Common myeloid progenitor, CD34-positive (primary cell): ENCODE data around the gene TRIM63. TPM values are rescaled to one million over a fixed set of nuclear protein-coding genes. Genes with fewer than 3 reads are reported as not detected.

ENCODE experiments used
- CTCF ChIA-PET: fragments of 350-600 bp; sonication (Branson Sonifier 250); formaldehyde crosslinking; loops from one replicate; lab custom pipeline; 2021; ENCODE audit warnings: antibody characterized with exemption; lab: Charles Lee
- POLR2A ChIA-PET: fragments of 350-600 bp; sonication (Branson Sonifier 250); formaldehyde crosslinking; loops from one replicate; lab custom pipeline; 2021; ENCODE audit warnings: antibody characterized with exemption; lab: Charles Lee
- DNase-seq, 3 donors: peaks; one replicate each; pipeline versions ENCODE4 v3.0.0 to v3.0.0-alpha.2; 2013
- H3K27ac ChIP-seq, 2 experiments: 1 replicate in 1 of 2; 2 replicates in 1 of 2; pipeline ENCODE4 v1.7.0; 2013; ENCODE audit warnings: inconsistent platforms in 2 of 2, low read length in 2 of 2, mild to moderate bottlenecking in 2 of 2, low read depth in 1 of 2, moderate library complexity in 1 of 2; ENCODE audit not compliant: severe bottlenecking in 2 of 2, insufficient read depth in 1 of 2, poor library complexity in 1 of 2
- H3K27me3 ChIP-seq, 5 experiments: replicated peaks in 2 of 5; 1 replicate in 3 of 5; 2 replicates in 2 of 5; pipeline versions ENCODE4 v1.6.1 to v1.7.0; 2013; ENCODE audit warnings: low read length in 4 of 5, mild to moderate bottlenecking in 2 of 5, moderate library complexity in 2 of 5, inconsistent platforms in 1 of 5; ENCODE audit not compliant: insufficient read depth in 5 of 5, control insufficient read depth in 4 of 5
- H3K36me3 ChIP-seq, 4 experiments: 1 replicate in 2 of 4; 2 replicates in 2 of 4; pipeline versions ENCODE4 v1.6.1 to v1.7.0; 2013; ENCODE audit warnings: low read length in 3 of 4, control low read depth in 1 of 4, mild to moderate bottlenecking in 1 of 4; ENCODE audit not compliant: control insufficient read depth in 4 of 4, insufficient read depth in 4 of 4
- H3K4me1 ChIP-seq, 4 experiments: 1 replicate in 3 of 4; 2 replicates in 1 of 4; pipeline versions ENCODE4 v1.6.1 to v1.7.1; 2013; ENCODE audit warnings: low read length in 3 of 4, mild to moderate bottlenecking in 3 of 4, control low read depth in 1 of 4, inconsistent platforms in 1 of 4, moderate library complexity in 1 of 4; ENCODE audit not compliant: control insufficient read depth in 4 of 4, insufficient read depth in 4 of 4; ENCODE audit errors: control extremely low read depth in 1 of 4
- H3K4me3 ChIP-seq, 7 experiments: 1 replicate in 4 of 7; 2 replicates in 3 of 7; pipeline versions ENCODE4 v1.5.1 to v1.7.0; 2013; ENCODE audit warnings: mild to moderate bottlenecking in 7 of 7, low read length in 6 of 7, moderate library complexity in 6 of 7, inconsistent platforms in 2 of 7, low read depth in 2 of 7, control low read depth in 1 of 7; ENCODE audit not compliant: insufficient read depth in 4 of 7, control insufficient read depth in 1 of 7; ENCODE audit errors: extremely low read depth in 1 of 7
- H3K9me3 ChIP-seq, 5 experiments: 1 replicate in 4 of 5; 2 replicates in 1 of 5; pipeline versions ENCODE4 v1.6.1 to v1.7.1; 2013; ENCODE audit warnings: low read length in 4 of 5, mild to moderate bottlenecking in 2 of 5, inconsistent platforms in 1 of 5, low read depth in 1 of 5, moderate library complexity in 1 of 5; ENCODE audit not compliant: control insufficient read depth in 4 of 5, insufficient read depth in 2 of 5; ENCODE audit errors: control extremely low read depth in 1 of 5
- WGBS: methylation state at CpG from one replicate; pipeline ENCODE4 v1.1.5; 2013; ENCODE audit not compliant: insufficient coverage; 5-methylcytosine and 5-hydroxymethylcytosine counted together
- polyA plus RNA-seq: library from polyadenylated mRNA; unstranded; fragments of 120-200 nt; gene quantifications from one replicate; pipeline ENCODE4 v1.2.1, GENCODE V29; 2013

Gene TRIM63
- not detected for polyA plus RNA-seq

DNA sequence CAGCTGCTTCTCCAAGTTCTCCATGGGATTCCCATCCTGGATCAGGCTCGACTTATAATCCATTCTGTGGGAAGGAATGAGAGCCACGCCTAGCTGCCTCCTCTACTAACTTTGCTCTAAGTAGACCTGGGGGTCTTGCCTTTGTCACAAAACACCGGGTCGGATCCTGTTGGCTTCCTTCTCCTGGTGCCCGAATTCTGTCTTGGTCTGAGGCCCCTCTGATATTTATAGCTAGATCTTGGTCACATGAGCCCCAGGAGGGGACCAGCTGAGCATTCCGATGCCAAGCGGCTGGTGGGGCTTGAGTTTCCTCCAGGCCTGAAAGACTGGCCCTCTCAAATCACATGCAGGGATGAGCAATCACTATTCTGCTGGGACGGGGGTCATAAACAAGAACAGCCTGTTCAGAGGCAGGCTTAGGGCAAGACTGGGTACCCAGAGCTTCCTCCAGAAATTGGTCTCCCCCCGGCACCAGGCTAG, at the start of gene TRIM63:
TSS of gene TRIM63 (minus strand) at position 199 of the 480 bp plus-strand sequence. CDS start at position 63, 136 bp downstream.
- Histone ChIP-seq H3K27me3 (peaks cover 0 to 19% (median 5%) of the 10 kb centered on the region in 5 experiments), H3K36me3 (no peaks in the 10 kb centered on the region), H3K27ac (no peak within 1 kb of the TSS), H3K4me3 (no peak within 1 kb of the TSS), H3K9me3 (no peaks in the 10 kb centered on the region), H3K4me1 (no peaks in the 10 kb centered on the region)
- ChIA-PET CTCF (no interaction called here), POLR2A (no interaction called here)
- 87% methylated on average over 9 of the region's 9 CpGs for WGBS
- no peak for DNase-seq

DNA sequence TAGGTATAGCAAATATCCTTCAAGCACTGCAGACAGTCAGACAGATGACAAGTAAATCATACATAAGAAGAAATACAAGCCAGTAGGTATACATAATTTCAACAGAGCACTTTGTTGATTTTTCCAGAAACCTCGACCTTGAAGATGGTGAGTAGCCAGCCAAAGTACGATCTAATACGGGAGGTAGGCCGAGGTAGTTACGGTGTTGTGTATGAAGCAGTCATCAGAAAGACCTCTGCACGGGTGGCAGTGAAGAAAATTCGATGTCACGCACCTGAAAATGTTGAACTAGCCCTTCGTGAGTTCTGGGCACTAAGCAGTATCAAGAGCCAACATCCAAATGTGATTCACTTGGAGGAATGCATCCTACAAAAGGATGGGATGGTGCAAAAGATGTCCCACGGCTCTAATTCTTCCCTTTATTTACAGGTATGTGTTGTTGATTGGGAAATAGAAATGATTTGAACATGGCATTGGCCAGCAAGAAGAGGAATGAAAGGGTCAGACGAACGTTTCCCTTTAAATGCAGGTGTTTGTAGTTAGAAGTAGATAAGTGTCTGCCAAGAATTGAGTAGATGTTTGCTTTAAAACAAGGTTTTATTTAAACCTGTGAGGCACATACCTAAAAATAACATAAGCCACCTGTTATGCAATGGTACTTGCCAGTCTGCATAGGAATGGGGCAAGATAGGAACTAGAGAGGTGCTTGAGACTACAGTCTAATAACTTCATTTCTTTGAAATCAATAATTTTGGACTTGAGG, 46.9 kb upstream of the TRIM63 start:
- Histone ChIP-seq H3K4me3 (no peak overlapping the region), H3K27me3 (no peaks in the 10 kb centered on the region), H3K4me1 (peaks cover 16 to 30% (median 26%) of the 10 kb centered on the region in 4 experiments), H3K36me3 (peaks cover 8 to 30% (median 20%) of the 10 kb centered on the region in 4 experiments), H3K27ac (peak overlapping the region in 1 of 2 experiments; percentile 36), H3K9me3 (no peaks in the 10 kb centered on the region)
- no peak for DNase-seq
- ChIA-PET POLR2A (no interaction called here), CTCF (interaction anchor here (1.2 to 4.7 kb wide), 5 partner anchors 8 to 31 kb away, joined by 3 to 34 read pairs (median 6); no protein-coding TSS in a partner anchor)
- 98% methylated on average over 9 of the region's 12 CpGs for WGBS

DNA sequence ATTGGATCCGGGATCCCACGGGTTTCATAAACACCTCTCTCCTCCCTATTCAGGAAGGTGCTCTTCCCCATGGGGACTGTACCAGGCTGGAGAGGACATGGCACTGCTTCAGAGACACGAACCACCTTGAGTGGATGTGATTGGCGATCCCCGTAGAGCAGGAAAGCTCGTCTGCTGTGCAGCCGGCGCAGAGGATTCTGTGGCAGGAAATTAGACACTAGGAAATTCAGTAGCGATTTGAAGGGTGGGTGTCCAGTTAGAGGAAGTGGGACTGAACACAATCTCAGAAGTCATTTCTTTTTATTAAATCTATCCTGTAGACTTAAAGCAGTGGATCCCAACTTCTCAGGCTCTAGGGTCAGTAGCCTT, 45.0 kb upstream of the TRIM63 start:
- no peaks in the 10 kb centered on the region for H3K9me3 ChIP-seq
- H3K27ac ChIP-seq = peak overlapping the region; percentile 68 to 87
- H3K36me3 ChIP-seq = peaks cover 8 to 20% (median 17%) of the 10 kb centered on the region in 4 experiments
- no peaks in the 10 kb centered on the region for H3K27me3 ChIP-seq
- peak overlapping the region; percentile 44 to 99 (median 91) for H3K4me3 ChIP-seq
- H3K4me1 ChIP-seq = peaks cover 8 to 24% (median 20%) of the 10 kb centered on the region in 4 experiments
- DNase-seq = peak in 1 of 3 donors; percentile 39
- POLR2A ChIA-PET = interaction anchor here (0.6 to 2.5 kb wide), 3 partner anchors 9 to 30 kb away, joined by 3 to 14 read pairs (median 4); no protein-coding TSS in a partner anchor
- 0% methylated on average over 2 of the region's 9 CpGs for WGBS
- CTCF ChIA-PET = interaction anchor here (1.2 to 4.7 kb wide), 7 partner anchors 10 to 44 kb away, joined by 3 to 34 read pairs (median 7); no protein-coding TSS in a partner anchor

DNA sequence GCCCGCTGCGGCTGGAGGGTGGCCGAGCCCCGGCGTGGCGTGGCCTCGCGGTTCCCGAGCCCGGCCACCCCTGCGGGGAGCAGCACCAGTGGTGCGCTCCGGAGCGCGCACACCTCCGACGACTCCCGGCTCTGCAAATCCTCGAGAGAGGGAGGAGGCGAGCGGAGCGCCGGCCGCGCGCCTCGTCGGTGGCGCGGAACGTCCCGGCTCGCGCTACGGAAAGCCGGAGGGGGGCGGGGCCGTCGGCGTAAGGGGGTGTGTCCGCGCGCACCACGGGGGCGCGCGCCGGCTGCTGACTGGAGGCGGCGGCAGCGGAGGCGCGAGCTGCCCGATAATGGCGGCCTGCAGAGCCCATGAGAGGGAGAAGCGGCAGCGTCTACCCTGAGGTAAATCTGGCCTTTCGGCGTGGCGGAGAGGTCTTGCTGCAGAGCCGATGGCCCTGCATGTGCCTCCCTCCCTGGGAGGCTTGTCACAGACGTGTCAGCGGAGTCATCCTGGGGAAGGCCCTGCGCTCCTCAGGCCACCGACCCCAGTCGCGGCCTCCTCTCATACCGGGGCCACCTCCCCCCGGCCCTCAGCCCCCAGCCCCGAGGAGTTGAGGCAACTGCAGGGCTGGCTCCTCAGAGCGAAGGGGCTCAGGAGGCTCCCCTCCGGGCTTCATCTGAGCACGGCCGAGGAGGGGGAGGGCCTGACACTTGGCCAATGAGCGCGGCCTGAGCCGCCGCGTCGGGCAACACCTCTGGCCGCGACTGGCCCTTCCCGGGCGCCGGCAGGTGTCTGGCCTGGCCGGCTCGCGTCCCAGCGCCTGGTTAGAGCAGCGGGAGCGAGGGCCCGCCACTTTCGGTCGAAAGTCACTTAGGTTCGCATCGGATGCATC, 44.3 kb upstream of the TRIM63 start, which contains the start of gene PDIK1L:
TSS of gene PDIK1L (plus strand) at position 295 of the 877 bp plus-strand sequence. CDS start 2,485 bp downstream, outside the sequence.
- Histone ChIP-seq H3K27ac (peak within 1 kb of the TSS; percentile 68 to 87), H3K4me1 (peaks cover 8 to 24% (median 20%) of the 10 kb centered on the region in 4 experiments), H3K27me3 (no peaks in the 10 kb centered on the region), H3K9me3 (no peaks in the 10 kb centered on the region), H3K36me3 (peaks cover 8 to 18% (median 14%) of the 10 kb centered on the region in 4 experiments), H3K4me3 (peak within 1 kb of the TSS; percentile 44 to 99 (median 91))
- ChIA-PET CTCF (interaction anchor here (1.4 to 4.7 kb wide), 4 partner anchors 11 to 33 kb away, joined by 3 to 34 read pairs (median 8); no protein-coding TSS in a partner anchor), POLR2A (interaction anchor here (1.0 to 2.5 kb wide), 2 partner anchors 12 to 15 kb away, joined by 3 to 14 read pairs; no protein-coding TSS in a partner anchor)
- WGBS = under 1% methylated on average over 61 of the region's 96 CpGs
- peak; percentile 96 to 99 (median 99) for DNase-seq

DNA sequence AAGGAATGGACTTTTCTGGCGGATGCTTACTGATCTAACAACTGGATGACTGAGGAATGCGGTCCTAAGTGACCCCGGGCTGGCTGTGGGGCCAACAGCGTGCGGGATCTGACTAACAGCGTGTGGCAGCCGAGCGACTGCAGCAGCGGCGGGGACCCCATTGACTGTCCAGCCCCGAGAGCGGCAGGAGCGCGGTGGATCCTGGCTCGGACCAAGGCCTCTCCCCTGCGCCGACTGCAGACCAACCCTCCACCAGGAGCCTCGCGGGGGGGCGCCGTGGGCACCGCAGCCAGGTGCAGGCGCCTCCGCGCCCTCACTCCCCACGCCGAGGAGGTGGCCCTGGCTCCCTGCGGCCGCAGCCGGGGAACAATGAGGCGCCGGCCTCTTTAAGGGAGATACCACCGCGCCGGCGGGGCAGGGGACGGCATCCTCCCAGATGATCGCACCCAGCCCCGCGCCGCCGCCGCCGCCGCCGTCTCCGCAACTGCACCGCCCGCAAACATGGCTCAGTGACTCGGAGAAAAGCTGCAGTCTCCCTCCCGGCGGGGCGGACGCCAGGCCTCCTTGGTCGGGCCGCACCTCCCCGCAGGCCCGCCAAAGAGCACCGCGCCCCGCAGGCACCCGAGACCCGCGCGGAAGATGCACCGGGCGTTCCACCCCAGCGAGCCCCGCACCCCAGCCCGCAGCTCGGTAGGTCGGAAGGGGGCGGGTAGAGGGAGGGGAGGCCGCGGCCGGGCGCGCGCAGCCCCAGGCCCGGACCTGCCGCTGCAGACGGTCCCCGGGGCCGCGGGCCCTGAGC, 43.5 kb upstream of the TRIM63 start:
- Histone ChIP-seq H3K27me3 (no peaks in the 10 kb centered on the region), H3K36me3 (peaks cover 8 to 15% (median 14%) of the 10 kb centered on the region in 4 experiments), H3K4me3 (peak overlapping the region; percentile 44 to 99 (median 91)), H3K27ac (peak overlapping the region; percentile 25 to 87), H3K4me1 (peaks cover 8 to 24% (median 20%) of the 10 kb centered on the region in 4 experiments), H3K9me3 (no peaks in the 10 kb centered on the region)
- WGBS = under 1% methylated on average over 79 of the region's 85 CpGs
- ChIA-PET CTCF (interaction anchor here (1.1 to 14.4 kb wide), 4 partner anchors 12 to 86 kb away, joined by 3 to 188 read pairs (median 22); no protein-coding TSS in a partner anchor), POLR2A (interaction anchor here (1.0 to 2.5 kb wide), 2 partner anchors 13 to 16 kb away, joined by 3 to 14 read pairs; no protein-coding TSS in a partner anchor)
- peak; percentile 72 to 91 (median 87) for DNase-seq
